ENCODE data around the gene MINPP1.

MINPP1 gene

GRCh38 chr10:87552248-87552929 lies 47.7 kb downstream of the MINPP1 start:
- H3K4me3 ChIP-seq (ENCODE audit: control insufficient read depth, low read depth, low read length): no peak overlapping the region
- DNase-seq (ENCODE audit: low read depth): peak; percentile 17
- TF ChIP-seq, protein P1, sequence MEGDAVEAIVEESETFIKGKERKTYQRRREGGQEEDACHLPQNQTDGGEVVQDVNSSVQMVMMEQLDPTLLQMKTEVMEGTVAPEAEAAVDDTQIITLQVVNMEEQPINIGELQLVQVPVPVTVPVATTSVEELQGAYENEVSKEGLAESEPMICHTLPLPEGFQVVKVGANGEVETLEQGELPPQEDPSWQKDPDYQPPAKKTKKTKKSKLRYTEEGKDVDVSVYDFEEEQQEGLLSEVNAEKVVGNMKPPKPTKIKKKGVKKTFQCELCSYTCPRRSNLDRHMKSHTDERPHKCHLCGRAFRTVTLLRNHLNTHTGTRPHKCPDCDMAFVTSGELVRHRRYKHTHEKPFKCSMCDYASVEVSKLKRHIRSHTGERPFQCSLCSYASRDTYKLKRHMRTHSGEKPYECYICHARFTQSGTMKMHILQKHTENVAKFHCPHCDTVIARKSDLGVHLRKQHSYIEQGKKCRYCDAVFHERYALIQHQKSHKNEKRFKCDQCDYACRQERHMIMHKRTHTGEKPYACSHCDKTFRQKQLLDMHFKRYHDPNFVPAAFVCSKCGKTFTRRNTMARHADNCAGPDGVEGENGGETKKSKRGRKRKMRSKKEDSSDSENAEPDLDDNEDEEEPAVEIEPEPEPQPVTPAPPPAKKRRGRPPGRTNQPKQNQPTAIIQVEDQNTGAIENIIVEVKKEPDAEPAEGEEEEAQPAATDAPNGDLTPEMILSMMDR (conservative IDR thresholded peaks at IDR 0.05; ENCODE audit: control insufficient read depth, insufficient read depth, low read depth, low read length): no peak

GRCh38 chr10:87557409-87557808 lies 52.7 kb downstream of the MINPP1 start:
- TF ChIP-seq, protein P1 (conservative IDR thresholded peaks at IDR 0.05; ENCODE audit: control insufficient read depth, insufficient read depth, low read depth, low read length): no peak

DNA sequence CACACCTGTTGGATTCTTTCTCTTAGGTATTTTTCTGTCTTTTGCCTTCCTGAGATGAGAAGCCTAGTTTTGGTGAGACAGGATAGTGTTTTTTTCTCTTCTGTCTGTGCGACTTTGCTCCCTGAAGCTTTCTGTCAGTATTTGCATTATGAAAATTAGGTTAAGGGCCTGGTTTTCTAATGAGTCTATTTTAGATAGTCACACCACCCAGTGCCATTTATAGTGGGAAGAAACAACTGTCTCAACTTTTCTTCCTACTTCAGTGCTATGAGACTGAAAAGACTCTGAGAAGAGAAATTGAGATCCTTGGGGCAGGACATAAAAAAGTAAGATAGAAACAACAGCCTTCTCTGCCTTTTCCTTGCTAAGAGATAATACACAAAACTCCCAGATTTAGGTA lies 53.6 kb downstream of the MINPP1 start:
- H3K4me3 ChIP-seq (ENCODE audit: control insufficient read depth, low read depth, low read length): no peak overlapping the region
- DNase-seq (ENCODE audit: low read depth): no peak
- TF ChIP-seq, protein P1 (conservative IDR thresholded peaks at IDR 0.05; ENCODE audit: control insufficient read depth, insufficient read depth, low read depth, low read length): no peak

More at GRCh38 chr10:87557409-87557808, 52.7 kb downstream of the MINPP1 start:
- no peak for DNase-seq (ENCODE audit: low read depth)
- no peak overlapping the region for H3K4me3 ChIP-seq (ENCODE audit: control insufficient read depth, low read depth, low read length)

DNA sequence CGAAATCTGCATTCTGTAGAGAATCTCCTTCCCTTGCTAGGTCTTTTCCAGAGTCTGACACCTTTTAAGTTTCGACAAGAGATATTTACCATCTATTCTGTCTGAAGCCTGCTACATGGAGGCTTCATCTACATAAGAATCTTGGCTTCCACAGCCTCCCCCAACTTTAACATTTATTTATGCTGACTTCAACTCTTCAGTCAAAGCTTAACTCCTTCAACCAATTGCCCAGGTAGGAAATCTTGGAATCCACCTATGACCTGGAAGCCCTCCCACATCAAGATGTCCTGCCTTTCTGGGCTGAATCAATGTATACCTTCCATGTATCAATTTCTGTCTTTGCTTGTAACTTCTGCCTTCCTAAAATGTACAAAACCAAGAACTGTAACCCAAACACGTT lies 54.7 kb downstream of the MINPP1 start:
- TF ChIP-seq, protein P1 (conservative IDR thresholded peaks at IDR 0.05; ENCODE audit: control insufficient read depth, insufficient read depth, low read depth, low read length): no peak
- H3K4me3 ChIP-seq (ENCODE audit: control insufficient read depth, low read depth, low read length): no peak overlapping the region
- no peak for DNase-seq (ENCODE audit: low read depth)

GRCh38 chr10:87560495-87561129 lies 55.9 kb downstream of the MINPP1 start:
- no peak for DNase-seq (ENCODE audit: low read depth)
- no peak overlapping the region for H3K4me3 ChIP-seq (ENCODE audit: control insufficient read depth, low read depth, low read length)
- TF ChIP-seq, protein P1 (conservative IDR thresholded peaks at IDR 0.05; ENCODE audit: control insufficient read depth, insufficient read depth, low read depth, low read length): no peak

- TF ChIP-seq, protein P1 (conservative IDR thresholded peaks at IDR 0.05; ENCODE audit: control insufficient read depth, insufficient read depth, low read depth, low read length): no peak
- no peak overlapping the region for H3K4me3 ChIP-seq (ENCODE audit: control insufficient read depth, low read depth, low read length)
- no peak for DNase-seq (ENCODE audit: low read depth)
Measured at GRCh38 chr10:87562750-87563149, 58.1 kb downstream of the MINPP1 start.

Measured in fibroblast of mammary gland (primary cell).